Epithelial cell of proximal tubule (primary cell): ENCODE measurements around the gene SPOUT1. TPM values are rescaled to one million over a fixed set of nuclear protein-coding genes. Genes with fewer than 3 reads are reported as not detected.
"Not testable (repeated sequence)": the region's sequence is repeated elsewhere in the genome, so short reads cannot be mapped to it uniquely, and the experiment has no call there.

Experiments
- DNase-seq: peaks from one replicate; pipeline ENCODE4 v3.0.0-alpha.2; 2011; ENCODE audit warnings: low read depth
- H3K4me3 ChIP-seq: 2 replicates; pipeline ENCODE4 v1.5.1; 2011; ENCODE audit warnings: low read depth, mild to moderate bottlenecking, low read length
- CTCF ChIP-seq: conservative IDR thresholded peaks from 2 replicates; pipeline ENCODE4 v1.5.1; 2012; ENCODE audit warnings: low read depth, mild to moderate bottlenecking, low read length
- total RNA-seq: library from RNA; depleted of rRNA; stranded (reverse); fragments of >200 nt; gene quantifications from 2 replicates; pipeline ENCODE4 v1.2.3, GENCODE V29; 2015

Gene SPOUT1
- total RNA-seq, 1 donor from 2014 or later = 30.7 TPM

- DNase-seq = no peak
- no peak for TF ChIP-seq CTCF
Observed at GRCh38 chr9:128805661-128806060, 23.9 kb downstream of the SPOUT1 start.

GRCh38 chr9:128802482-128802881 lies 27.1 kb downstream of the SPOUT1 start:
- DNase-seq = no peak

More at GRCh38 chr9:128805661-128806060, 23.9 kb downstream of the SPOUT1 start:
- H3K4me3 ChIP-seq = no peak overlapping the region

GRCh38 chr9:128800061-128800460 lies 29.5 kb downstream of the SPOUT1 start:
- no peak for DNase-seq
- TF ChIP-seq CTCF = no peak
- H3K4me3 ChIP-seq = no peak overlapping the region

More at GRCh38 chr9:128802482-128802881, 27.1 kb downstream of the SPOUT1 start:
- H3K4me3 ChIP-seq = no peak overlapping the region
- no peak for TF ChIP-seq CTCF

- H3K4me3 ChIP-seq = no peak overlapping the region
- DNase-seq = no peak
- no peak for TF ChIP-seq CTCF
Observed at GRCh38 chr9:128798896-128799295, 30.7 kb downstream of the SPOUT1 start.

GRCh38 chr9:128794961-128795360 lies 34.6 kb downstream of the SPOUT1 start:
- DNase-seq = not testable (repeated sequence)

GRCh38 chr9:128792978-128793686 lies 36.5 kb downstream of the SPOUT1 start:
- H3K4me3 ChIP-seq = no peak overlapping the region
- TF ChIP-seq CTCF = no peak
- no peak for DNase-seq

More at GRCh38 chr9:128794961-128795360, 34.6 kb downstream of the SPOUT1 start:
- not testable (repeated sequence) for H3K4me3 ChIP-seq

- no peak for DNase-seq
- no peak overlapping the region for H3K4me3 ChIP-seq
- TF ChIP-seq CTCF = no peak
Observed at GRCh38 chr9:128792134-128792533, 37.5 kb downstream of the SPOUT1 start.
